ENCODE data around the gene ATAD3B. TPM values are rescaled to one million over a fixed set of nuclear protein-coding genes. Genes with fewer than 3 reads are reported as not detected.

The ATAD3B gene
- total and polyA plus RNA-seq, 10 of the 15 experiments (the other 5 are each of a cell fraction or from before 2014, with no cell fraction given), result 0.03 to 38.8 (median 23.8) TPM

- TF ChIP-seq E4F1 (IDR thresholded peaks at IDR 0.05; ENCODE audit: borderline replicate concordance, partially characterized antibody) (no peak), ZZZ3 (IDR thresholded peaks at IDR 0.05; ENCODE audit: control insufficient read depth, insufficient read length, low read depth) (no peak), NFXL1 (IDR thresholded peaks at IDR 0.05; ENCODE audit: borderline replicate concordance) (no peak), POLR2A (IDR thresholded peaks at IDR 0.05; ENCODE audit: low read depth, low read length) (no peak), IRF4 (IDR thresholded peaks at IDR 0.05; ENCODE audit: low read depth, low read length) (no peak), EGR1 (IDR thresholded peaks at IDR 0.05; ENCODE audit: borderline replicate concordance in 1 of 2, low read depth in 2 of 2, low read length in 2 of 2) (peak in 1 of 2 experiments; percentile 73; a peak in 2 of 3 replicates), E2F4 (IDR thresholded peaks at IDR 0.05; ENCODE audit: low read depth, low read length) (no peak), NR2C1 (IDR thresholded peaks at IDR 0.05) (no peak), CREM (IDR thresholded peaks at IDR 0.05; ENCODE audit: low read depth) (no peak), NRF1 (conservative IDR thresholded peaks at IDR 0.05; ENCODE audit: low read depth, low read length) (no peak), SREBF1 (IDR thresholded peaks at IDR 0.05; ENCODE audit: low read length) (no peak), RB1 (IDR thresholded peaks at IDR 0.05; ENCODE audit: borderline replicate concordance) (no peak), HDAC2 (IDR thresholded peaks at IDR 0.05) (no peak), ZBTB11 (CRISPR knock-in tag; IDR thresholded peaks at IDR 0.05) (no peak), RCOR1 (conservative IDR thresholded peaks at IDR 0.05; ENCODE audit: low read depth, low read length) (no peak), IRF3 (IDR thresholded peaks at IDR 0.05) (no peak), PBX3 (IDR thresholded peaks at IDR 0.05; ENCODE audit: insufficient replicate concordance, low read depth, low read length) (no peak), IKZF2 (IDR thresholded peaks at IDR 0.05) (no peak), NBN (IDR thresholded peaks at IDR 0.05) (no peak), MTA3 (IDR thresholded peaks at IDR 0.05; ENCODE audit: borderline replicate concordance, low read length) (no peak), NFYB (IDR thresholded peaks at IDR 0.05; ENCODE audit: insufficient read depth, low read depth, low read length) (no peak)
These were observed 36.3 kb upstream of the ATAD3B start, which contains the start of gene VWA1 (continued) for GRCh38 chr1:1435106-1435903.
